Fibroblast of peridontal ligament (primary cell): Measurements from ENCODE around the gene BPIFB2.
"Not testable (repeated sequence)": the region's sequence is repeated elsewhere in the genome, so short reads cannot be mapped to it uniquely, and the experiment has no call there.

Experiments used
- DNase-seq: peaks from one replicate; pipeline ENCODE4 v3.0.0-alpha.2; 2010; ENCODE audit errors: extremely low read depth

The BPIFB2 gene

GRCh38 chr20:32970973-32971300, 36.6 kb upstream of the BPIFB2 start:
- DNase-seq: no peak

- DNase-seq: peak; percentile 2
Measured at GRCh38 chr20:32971703-32972161, 35.8 kb upstream of the BPIFB2 start.

GRCh38 chr20:32972181-32973076, 35.1 kb upstream of the BPIFB2 start:
- no peak for DNase-seq

GRCh38 chr20:32973077-32973717, 34.3 kb upstream of the BPIFB2 start:
- DNase-seq: no peak

GRCh38 chr20:32974204-32975064, 33.1 kb upstream of the BPIFB2 start:
- DNase-seq: not testable (repeated sequence)

- not testable (repeated sequence) for DNase-seq
Measured at GRCh38 chr20:32975121-32975520, 32.4 kb upstream of the BPIFB2 start.

- no peak for DNase-seq
Measured at GRCh38 chr20:32975698-32976674, 31.5 kb upstream of the BPIFB2 start.

- no peak for DNase-seq
Measured at GRCh38 chr20:32976746-32977145, 30.8 kb upstream of the BPIFB2 start.

GRCh38 chr20:32977281-32978008, 30.1 kb upstream of the BPIFB2 start:
- no peak for DNase-seq

GRCh38 chr20:32978009-32978335, 29.5 kb upstream of the BPIFB2 start:
- DNase-seq: no peak

GRCh38 chr20:32979201-32979998, 28.1 kb upstream of the BPIFB2 start:
- no peak for DNase-seq

- no peak for DNase-seq
Measured at GRCh38 chr20:32980131-32980941, 27.2 kb upstream of the BPIFB2 start.

- no peak for DNase-seq
Measured at GRCh38 chr20:32980990-32981389, 26.5 kb upstream of the BPIFB2 start.

GRCh38 chr20:32982617-32983458, 24.7 kb upstream of the BPIFB2 start:
- no peak for DNase-seq

- no peak for DNase-seq
Measured at GRCh38 chr20:32983459-32984112, 23.9 kb upstream of the BPIFB2 start.

- DNase-seq: no peak
Measured at GRCh38 chr20:32984196-32984595, 23.3 kb upstream of the BPIFB2 start.

GRCh38 chr20:32984631-32985354, 22.7 kb upstream of the BPIFB2 start:
- DNase-seq: no peak
